HCT116 (cell line): ENCODE results near the gene RMND5A. TPM values are rescaled to one million over a fixed set of nuclear protein-coding genes. Genes with fewer than 3 reads are reported as not detected.

Experiments used
- ATAC-seq: fragments of 200-7000 bp; cut with Tn5 transposase; 2 replicates; pipeline ENCODE4 v1.9.1; 2020; ENCODE audit warnings: mild to moderate bottlenecking, moderate library complexity
- BruUV-seq: library from RNA; stranded (reverse); fragments of 400-500 nt; replicated peaks from 2 replicates; lab custom pipeline; 2021; lab: Mats Ljungman, UMichigan
- CTCF ChIA-PET: fragments of 300-600 bp; sonication (Branson Sonifier 250); formaldehyde crosslinking; loops from one replicate; lab custom pipeline; 2021; ENCODE audit warnings: antibody characterized with exemption; lab: Charles Lee
- POLR2A ChIA-PET: fragments of 300-600, 350-600 bp; sonication (Branson Sonifier 250); formaldehyde crosslinking; loops from one replicate; lab custom pipeline; 2021; ENCODE audit warnings: antibody characterized with exemption; lab: Charles Lee
- RAD21 ChIA-PET, 2 experiments: fragments of 300-600 bp; sonication (Branson Sonifier 250); formaldehyde crosslinking; loops; one replicate each; lab custom pipeline; 2023; ENCODE audit warnings: low total read pairs in 2 of 2; ENCODE audit not compliant: uncharacterized antibody in 2 of 2, unreplicated experiment in 2 of 2, low non-redundant PET in 1 of 2; lab: Charles Lee
- DNase-seq: peaks from one replicate; pipeline ENCODE4 v3.0.0-alpha.2; 2010; ENCODE audit warnings: low read depth, low spot score
- H2AFZ ChIP-seq: fragments of 200-600 bp; shearing (Covaris generic), sonication (generic); 2 replicates; pipeline ENCODE4 v1.6.1; 2017; ENCODE audit warnings: low read depth, mixed run types, mixed read lengths, antibody characterized with exemption, low read length; ENCODE audit not compliant: poor library complexity, severe bottlenecking
- H3K27ac ChIP-seq: 2 replicates; pipeline ENCODE4 v1.5.1; 2012; ENCODE audit warnings: low read depth, low read length
- H3K27me3 ChIP-seq: fragments of 200-600 bp; sonication (generic); 2 replicates; pipeline ENCODE4 v1.6.1; 2016; ENCODE audit warnings: mixed run types, low read length, mixed read lengths; ENCODE audit not compliant: insufficient read depth
- H3K36me3 ChIP-seq, 2 experiments: fragments of 200-500 bp in 1 of 2; fragments of 200-600 bp in 1 of 2; sonication (Bioruptor generic) in 1 of 2; sonication (generic) in 1 of 2; 2 replicates each; pipeline versions ENCODE4 v1.5.1 to v1.6.1; 2014 to 2016; ENCODE audit warnings: low read length in 2 of 2, inconsistent platforms in 1 of 2, mixed read lengths in 1 of 2, mixed run types in 1 of 2; ENCODE audit not compliant: insufficient read depth in 2 of 2, control insufficient read depth in 1 of 2
- H3K4me1 ChIP-seq, 2 experiments: fragments of 200-600 bp in 1 of 2; sonication (generic) in 1 of 2; 2 replicates each; pipeline versions ENCODE4 v1.5.1 to v1.6.1; 2012 to 2017; ENCODE audit warnings: low read length in 2 of 2, inconsistent platforms in 1 of 2, mild to moderate bottlenecking in 1 of 2, mixed read lengths in 1 of 2, mixed run types in 1 of 2, moderate library complexity in 1 of 2; ENCODE audit not compliant: insufficient read depth in 2 of 2, control insufficient read depth in 1 of 2
- H3K4me2 ChIP-seq: fragments of 200-600 bp; sonication (generic); 2 replicates; pipeline ENCODE4 v1.6.1; 2017; ENCODE audit warnings: mixed run types, low read length, mixed read lengths
- H3K4me3 ChIP-seq, 2 experiments: fragments of 200-600 bp in 1 of 2; sonication (generic) in 1 of 2; replicated peaks in 1 of 2; 2 replicates each; pipeline ENCODE4 v1.5.1; 2011 to 2016; ENCODE audit warnings: low read length in 2 of 2, control low read depth in 1 of 2, low read depth in 1 of 2, mild to moderate bottlenecking in 1 of 2, mixed read lengths in 1 of 2, mixed run types in 1 of 2
- H3K79me2 ChIP-seq: fragments of 200-600 bp; sonication (generic); 2 replicates; pipeline ENCODE4 v1.6.1; 2017; ENCODE audit warnings: mild to moderate bottlenecking, mixed run types, low read length, moderate library complexity, mixed read lengths; ENCODE audit not compliant: insufficient read depth
- H3K9ac ChIP-seq: fragments of 200-600 bp; sonication (generic); 2 replicates; pipeline ENCODE4 v1.6.1; 2016; ENCODE audit warnings: low read length, mixed read lengths
- H3K9me2 ChIP-seq: fragments of 200-600 bp; sonication (generic), shearing (Covaris generic); 2 replicates; pipeline ENCODE4 v1.6.1; 2017; ENCODE audit warnings: mixed run types, mild to moderate bottlenecking, moderate library complexity; ENCODE audit not compliant: insufficient read depth
- H3K9me3 ChIP-seq, 2 experiments: fragments of 200-500 bp in 1 of 2; fragments of 200-600 bp in 1 of 2; sonication (Bioruptor generic) in 1 of 2; sonication (generic) in 1 of 2; 2 replicates each; pipeline ENCODE4 v1.6.1; 2014 to 2017; ENCODE audit warnings: low read length in 2 of 2, mixed read lengths in 2 of 2, inconsistent platforms in 1 of 2, low read depth in 1 of 2, mild to moderate bottlenecking in 1 of 2, mixed run types in 1 of 2, moderate library complexity in 1 of 2; ENCODE audit not compliant: control insufficient read depth in 1 of 2, insufficient read depth in 1 of 2
- H4K20me1 ChIP-seq: fragments of 200-600 bp; sonication (generic), shearing (Covaris generic); 2 replicates; pipeline ENCODE4 v1.6.1; 2017; ENCODE audit warnings: mixed run types, mild to moderate bottlenecking, moderate library complexity; ENCODE audit not compliant: insufficient read depth
- ATF3 ChIP-seq: IDR thresholded peaks from 2 replicates; pipeline ENCODE4 v1.6.1; 2012
- CEBPB ChIP-seq: IDR thresholded peaks from 2 replicates; pipeline ENCODE4 v1.6.1; 2012; ENCODE audit warnings: low read depth
- EGR1 ChIP-seq: IDR thresholded peaks from 2 replicates; pipeline ENCODE4 v1.6.1; 2012; ENCODE audit warnings: low read depth
- ELF1 ChIP-seq: IDR thresholded peaks from 2 replicates; pipeline ENCODE4 v1.6.1; 2012; ENCODE audit warnings: low read depth, borderline replicate concordance
- EZH2phosphoT487 ChIP-seq: fragments of 200-600 bp; IDR thresholded peaks from 2 replicates; pipeline ENCODE4 v1.6.1; 2018; ENCODE audit warnings: antibody characterized with exemption, borderline replicate concordance
- FOSL1 ChIP-seq: IDR thresholded peaks from 2 replicates; pipeline ENCODE4 v1.6.1; 2012; ENCODE audit warnings: low read depth
- JUND ChIP-seq: IDR thresholded peaks from 2 replicates; pipeline ENCODE4 v1.6.1; 2012
- POLR2A ChIP-seq: IDR thresholded peaks from 2 replicates; pipeline ENCODE4 v1.7.0; 2011; ENCODE audit warnings: borderline replicate concordance; ENCODE audit not compliant: insufficient read depth, insufficient read length; ENCODE audit errors: extremely low read depth
- REST ChIP-seq: IDR thresholded peaks from 2 replicates; pipeline ENCODE4 v1.6.1; 2012; ENCODE audit warnings: low read depth
- SIN3A ChIP-seq: IDR thresholded peaks from 2 replicates; pipeline ENCODE4 v1.6.1; 2012; ENCODE audit warnings: low read depth
- SP1 ChIP-seq: IDR thresholded peaks from 2 replicates; pipeline ENCODE4 v1.6.1; 2012; ENCODE audit warnings: low read depth
- SRF ChIP-seq: IDR thresholded peaks from 2 replicates; pipeline ENCODE4 v1.6.1; 2012; ENCODE audit warnings: low read depth
- TCF7L2 ChIP-seq: IDR thresholded peaks from 2 replicates; pipeline ENCODE4 v1.7.0; 2011; ENCODE audit warnings: borderline replicate concordance, inconsistent platforms; ENCODE audit not compliant: insufficient read depth, insufficient read length; ENCODE audit errors: extremely low read depth
- ZBTB33 ChIP-seq: IDR thresholded peaks from 2 replicates; pipeline ENCODE4 v1.6.1; 2011; ENCODE audit warnings: mild to moderate bottlenecking, low read length, moderate library complexity; ENCODE audit not compliant: insufficient replicate concordance; ENCODE audit errors: extremely low read depth
- ZNF274 ChIP-seq: fragments of 200-500 bp; sonication (Bioruptor generic); IDR thresholded peaks from 2 replicates; pipeline ENCODE4 v1.6.1; 2014; ENCODE audit warnings: mild to moderate bottlenecking, low read depth, low read length, inconsistent platforms
- intact Hi-C: fragments of 100-400 bp; cut with micrococcal nuclease; formaldehyde crosslinking; loops from 2 replicates; pipeline ENCODE4 v1.10.0; 2022
- total RNA-seq: library from RNA; stranded (reverse); gene quantifications from one replicate; pipeline ENCODE4 v1.2.1, GENCODE V29; 2021; ENCODE audit not compliant: unreplicated experiment

RMND5A gene
- total RNA-seq, 1 experiment from 2014 or later = 32.4 TPM

GRCh38 chr2:86768189-86768949 lies 48.3 kb downstream of the RMND5A start:
- Histone ChIP-seq H3K4me3 (no peak overlapping the region), H3K27me3 (no peaks in the 10 kb centered on the region), H3K36me3 (peaks cover 20 to 22% of the 10 kb centered on the region in 2 experiments; a peak in 3 of 4 replicates), H3K79me2 (peaks cover 4% of the 10 kb centered on the region; the same call in 1 of the 2 replicates), H3K9me3 (no peaks in the 10 kb centered on the region), H3K4me2 (no peak overlapping the region), H4K20me1 (no peaks in the 10 kb centered on the region), H3K27ac (no peak overlapping the region), H2AFZ (no peak overlapping the region), H3K9me2 (no peaks in the 10 kb centered on the region), H3K9ac (no peak overlapping the region), H3K4me1 (no peaks in the 10 kb centered on the region)
- TF ChIP-seq TCF7L2 = no peak
- TF ChIP-seq EGR1 = no peak
- no peak for TF ChIP-seq ZBTB33
- ATAC-seq (no peak), DNase-seq (no peak)
- no TSS peak for BruUV-seq
- POLR2A ChIA-PET = no interaction called here
- RAD21 ChIA-PET = no interaction called here
- CTCF ChIA-PET = no interaction called here
- intact Hi-C loops = no loop called here

GRCh38 chr2:86769838-86770237 lies 49.7 kb downstream of the RMND5A start:
- no TSS peak for BruUV-seq
- no peak overlapping the region for H3K4me3 ChIP-seq
- H2AFZ ChIP-seq = no peak overlapping the region
- no peak overlapping the region for H3K27ac ChIP-seq
- CTCF ChIA-PET = no interaction called here
- no peaks in the 10 kb centered on the region for H3K9me2 ChIP-seq
- intact Hi-C loops = no loop called here
- DNase-seq (no peak), ATAC-seq (no peak)
- RAD21 ChIA-PET = no interaction called here
- no peaks in the 10 kb centered on the region for H4K20me1 ChIP-seq
- POLR2A ChIA-PET = no interaction called here
- H3K79me2 ChIP-seq = peaks cover 3% of the 10 kb centered on the region; the same call in 1 of the 2 replicates
- H3K27me3 ChIP-seq = no peaks in the 10 kb centered on the region
- H3K9ac ChIP-seq = no peak overlapping the region
- no peaks in the 10 kb centered on the region for H3K9me3 ChIP-seq
- H3K36me3 ChIP-seq = peaks cover 21 to 29% of the 10 kb centered on the region in 2 experiments
- H3K4me2 ChIP-seq = no peak overlapping the region
- no peaks in the 10 kb centered on the region for H3K4me1 ChIP-seq
- TF ChIP-seq FOSL1 (no peak), TCF7L2 (no peak), EZH2phosphoT487 (no peak), CEBPB (no peak), ELF1 (no peak), POLR2A (no peak), JUND (no peak), SRF (no peak), SP1 (no peak), REST (no peak), ATF3 (no peak), EGR1 (no peak), ZNF274 (no peak), SIN3A (no peak)
